Smooth muscle cell of trachea (primary cell): ENCODE data around the gene UTRN. TPM values are rescaled to one million over a fixed set of nuclear protein-coding genes. Genes with fewer than 3 reads are reported as not detected.

Experiments used
- total RNA-seq: library from RNA; depleted of rRNA; stranded (reverse); fragments of >200 nt; gene quantifications from 2 replicates; pipeline ENCODE4 v1.2.1, GENCODE V29; 2014

UTRN gene
- total RNA-seq, result 135 and 142 TPM in 2 replicates

DNA sequence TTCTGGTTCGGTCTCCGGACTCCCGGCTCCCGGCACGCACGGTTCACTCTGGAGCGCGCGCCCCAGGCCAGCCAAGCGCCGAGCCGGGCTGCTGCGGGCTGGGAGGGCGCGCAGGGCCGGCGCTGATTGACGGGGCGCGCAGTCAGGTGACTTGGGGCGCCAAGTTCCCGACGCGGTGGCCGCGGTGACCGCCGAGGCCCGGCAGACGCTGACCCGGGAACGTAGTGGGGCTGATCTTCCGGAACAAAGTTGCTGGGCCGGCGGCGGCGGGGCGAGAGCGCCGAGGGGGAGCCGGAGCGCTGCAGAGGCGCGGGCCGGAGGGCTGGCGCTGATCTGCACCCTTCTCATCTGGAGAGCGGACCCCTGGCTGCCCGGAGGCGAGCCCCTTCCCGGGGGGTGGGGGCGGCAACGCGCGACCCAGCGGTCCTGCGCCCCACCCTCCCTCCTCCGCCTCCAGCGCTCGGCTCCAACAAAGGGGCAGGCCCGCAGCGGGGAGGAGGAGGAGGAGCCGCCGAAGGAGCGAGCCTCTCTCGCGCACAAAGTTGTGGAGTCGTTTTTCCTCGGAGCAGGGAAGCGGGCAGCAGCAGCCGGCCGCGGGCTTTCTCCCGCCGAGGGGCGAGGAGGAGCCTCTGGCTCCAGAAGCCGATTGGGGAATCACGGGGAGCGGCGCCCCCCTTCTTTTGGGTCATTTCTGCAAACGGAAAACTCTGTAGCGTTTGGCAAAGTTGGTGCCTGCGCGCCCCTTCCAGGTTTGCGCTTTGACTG, at the start of gene UTRN:
Gene UTRN, plus strand, starts transcription at position 553 of the 765 bp plus-strand sequence. CDS start 6,494 bp downstream, outside the sequence.

Other genes with a start within 250 kb of the UTRN start
- gene SF3B5, start 189.8 kb upstream of the UTRN start, total RNA-seq, result 72.0 and 108 TPM in 2 replicates
- 0.50 and 0.87 TPM in 2 replicates for gene STX11, start 134.8 kb upstream of the UTRN start, total RNA-seq